GM21528 (cell line): ENCODE data around the gene SBK1.
"Not testable (repeated sequence)": the region's sequence is repeated elsewhere in the genome, so short reads cannot be mapped to it uniquely, and the experiment has no call there.

ENCODE experiments used
- ATAC-seq: cut with Tn5 transposase; IDR thresholded peaks from one replicate; pipeline ENCODE4 v1.9.1; 2021; ENCODE audit warnings: mild to moderate bottlenecking, moderate library complexity; ENCODE audit not compliant: unreplicated experiment, low FRiP score

SBK1 gene

DNA sequence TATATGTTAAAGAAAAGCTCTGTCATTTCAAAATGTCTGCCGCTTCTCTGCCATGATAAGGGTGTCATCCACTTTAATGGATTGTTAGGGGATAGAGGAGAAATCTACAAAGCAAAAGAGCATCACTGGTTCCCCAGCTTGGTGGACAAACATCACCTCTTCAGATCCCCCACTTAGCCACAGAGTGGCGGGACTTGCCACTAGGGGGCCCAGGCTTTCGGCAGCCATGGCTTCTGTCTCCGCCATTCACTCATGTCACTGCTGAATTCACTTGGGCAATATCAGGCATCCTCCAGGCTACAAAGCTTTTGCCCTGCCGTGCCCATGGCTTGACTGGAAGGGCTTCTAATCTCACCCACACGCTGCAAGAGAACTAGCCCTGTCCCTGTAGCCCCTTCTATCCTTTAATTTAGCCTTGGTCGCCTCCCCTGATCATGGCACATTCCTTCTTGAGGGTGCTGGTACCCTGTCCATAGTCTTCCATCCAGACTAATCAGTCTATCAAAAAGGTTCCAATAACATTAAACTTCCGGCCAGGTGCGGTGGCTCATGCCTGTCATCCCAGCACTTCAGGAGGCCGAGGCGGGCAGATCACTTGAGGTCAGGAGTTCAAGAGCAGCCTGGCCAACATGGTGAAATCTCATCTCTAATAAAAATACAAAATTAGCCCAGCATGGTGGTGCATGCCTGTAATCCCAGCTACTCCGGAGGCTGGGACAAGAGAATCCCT is 34.7 kb downstream of the SBK1 start:
- no peak for ATAC-seq

DNA sequence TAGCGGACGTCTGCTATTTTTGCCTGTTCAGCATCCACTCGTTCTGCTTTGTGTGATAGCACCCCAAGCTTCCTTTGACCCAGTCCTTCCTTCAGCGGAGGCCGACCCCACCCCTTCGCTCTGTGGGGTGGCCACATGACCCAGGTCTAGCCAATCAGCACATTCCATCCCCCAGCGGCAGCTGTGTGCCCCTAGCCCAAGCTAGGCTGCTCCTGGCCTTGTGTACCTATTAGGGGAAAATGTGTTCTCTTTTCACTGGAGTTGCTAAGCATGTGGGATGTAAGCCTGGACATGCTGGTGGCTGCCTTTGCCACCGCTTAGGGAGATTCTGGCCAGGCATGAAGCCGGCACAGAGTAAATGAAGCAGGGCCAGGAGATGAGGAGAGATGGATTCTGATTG is 37.9 kb downstream of the SBK1 start:
- not testable (repeated sequence) for ATAC-seq

DNA sequence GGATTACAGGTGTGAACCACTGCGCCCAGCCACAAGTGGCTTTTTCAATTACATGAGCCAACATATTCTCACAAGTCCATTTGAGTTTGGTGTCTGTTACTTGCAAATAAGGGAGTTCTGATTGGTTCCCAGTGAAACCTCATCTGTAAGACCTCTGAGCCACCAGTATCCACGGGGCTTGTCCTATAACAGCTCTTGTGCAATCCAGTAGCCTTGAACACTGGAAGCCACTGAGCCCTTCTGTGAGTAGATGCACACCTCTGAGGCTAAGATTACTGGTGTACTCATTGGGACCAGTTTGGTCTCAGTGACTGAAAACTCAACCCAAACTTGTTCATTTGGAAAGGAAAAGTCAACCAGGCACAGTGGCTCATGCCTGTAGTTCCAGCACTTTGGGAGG is 38.7 kb downstream of the SBK1 start:
- not testable (repeated sequence) for ATAC-seq

DNA sequence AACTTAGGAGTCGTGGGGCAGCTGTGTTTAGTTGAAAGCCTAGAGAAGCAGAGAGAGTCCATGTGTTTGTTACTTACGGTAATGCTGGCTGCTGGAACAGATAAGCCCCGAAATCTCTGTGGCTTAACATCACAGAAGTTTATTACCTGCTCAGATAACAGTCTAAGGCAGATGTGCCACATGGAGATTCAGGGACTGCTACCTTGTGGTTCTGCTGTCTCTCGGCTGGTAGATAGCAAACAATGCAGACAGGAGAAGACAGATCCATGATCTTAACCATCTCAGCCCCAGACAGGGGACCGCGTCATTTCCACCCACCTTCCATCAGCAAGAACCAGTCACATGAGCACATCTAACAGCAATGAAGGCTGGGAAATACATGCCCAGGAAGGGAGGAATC is 40.3 kb downstream of the SBK1 start:
- not testable (repeated sequence) for ATAC-seq

DNA sequence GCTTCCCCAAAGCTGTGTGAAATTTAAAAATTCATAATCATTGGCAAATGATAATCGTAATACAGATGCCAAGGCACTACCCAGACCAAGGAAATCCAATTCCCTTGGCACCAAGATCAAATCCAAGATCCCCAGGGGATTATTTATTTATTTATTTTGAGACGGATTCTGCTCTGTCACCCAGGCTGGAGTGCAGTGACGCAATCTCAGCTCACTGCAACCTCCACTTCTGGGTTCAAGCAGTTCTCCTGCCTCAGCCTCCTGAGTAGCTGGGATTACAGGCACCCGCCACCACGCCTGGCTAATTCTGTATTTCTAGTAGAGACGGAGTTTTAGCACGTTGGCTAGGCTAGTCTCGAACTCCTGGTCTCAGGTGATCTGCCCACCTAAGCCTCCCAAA is 43.4 kb downstream of the SBK1 start:
- not testable (repeated sequence) for ATAC-seq

DNA sequence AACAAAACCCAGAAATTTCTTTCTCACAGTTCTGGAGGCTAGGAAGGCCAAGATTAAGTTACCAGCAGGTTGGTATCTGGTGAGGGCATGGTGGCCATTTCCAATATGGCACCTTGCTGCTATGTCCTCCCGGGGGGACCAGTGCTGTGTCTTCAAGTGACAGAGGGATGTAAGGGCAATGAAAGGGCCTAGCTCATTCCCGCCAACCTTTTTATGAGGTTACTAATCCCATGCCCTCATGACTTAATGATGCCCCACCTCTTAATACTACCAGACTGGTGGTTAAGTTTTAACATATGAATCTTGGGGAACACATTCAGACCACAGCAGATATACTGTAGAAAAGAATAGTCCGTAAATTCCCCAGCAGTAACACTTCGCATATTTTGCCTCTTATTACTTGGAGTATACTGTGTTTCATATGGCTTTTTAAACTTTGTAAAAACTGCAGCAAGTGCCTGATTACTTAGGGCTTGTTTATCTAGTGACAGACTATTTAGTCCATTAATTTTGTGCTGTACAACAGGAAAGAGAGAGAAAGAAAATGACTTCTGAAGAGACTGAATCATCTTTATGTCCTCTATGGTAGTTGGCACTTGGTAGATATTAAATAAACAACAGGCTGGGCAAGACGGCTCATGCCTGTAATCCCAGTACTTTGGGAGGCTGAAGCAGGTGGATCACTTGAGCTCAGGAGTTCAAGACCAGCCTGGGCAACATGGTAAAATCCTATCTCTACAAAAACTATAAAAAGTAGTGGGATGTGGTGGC is 44.8 kb downstream of the SBK1 start:
- not testable (repeated sequence) for ATAC-seq

DNA sequence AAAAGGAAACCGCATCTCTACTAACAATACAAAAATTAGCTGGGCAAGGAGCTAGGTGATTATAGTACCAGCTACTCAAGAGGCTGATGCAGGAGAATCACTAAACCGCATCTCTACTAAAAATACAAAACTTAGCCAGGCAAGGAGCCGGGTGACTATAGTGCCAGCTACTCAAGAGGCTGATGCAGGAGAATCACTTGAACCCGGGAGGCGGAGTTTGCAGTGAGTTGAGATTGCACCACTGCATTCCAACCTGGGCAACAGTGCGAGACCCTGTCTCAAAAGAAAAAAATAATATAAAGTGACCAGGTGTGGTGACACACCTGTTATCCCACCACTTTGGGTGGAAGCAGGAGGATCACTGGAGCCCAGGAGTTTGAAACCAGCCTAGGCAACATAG is 45.9 kb downstream of the SBK1 start:
- not testable (repeated sequence) for ATAC-seq

DNA sequence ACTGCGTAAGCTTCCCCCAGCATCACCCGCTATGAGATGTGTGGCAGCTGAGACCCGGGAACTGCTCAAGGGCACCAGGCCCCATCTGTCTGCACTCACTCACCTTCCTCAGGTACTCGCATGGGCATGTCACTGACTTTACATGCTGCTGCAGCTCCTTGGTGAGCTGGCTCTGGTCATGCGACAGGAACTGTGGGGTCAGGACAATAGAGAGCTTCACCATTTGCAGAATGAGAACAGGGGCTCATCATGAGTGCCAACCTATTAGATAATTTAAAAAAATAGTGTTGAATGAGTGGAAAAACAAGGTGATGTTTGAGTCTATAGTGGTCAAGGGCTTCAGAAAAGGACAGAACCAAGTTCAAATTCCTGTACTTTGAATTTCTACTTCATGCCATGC is 70.3 kb downstream of the SBK1 start:
- ATAC-seq: not testable (repeated sequence)

DNA sequence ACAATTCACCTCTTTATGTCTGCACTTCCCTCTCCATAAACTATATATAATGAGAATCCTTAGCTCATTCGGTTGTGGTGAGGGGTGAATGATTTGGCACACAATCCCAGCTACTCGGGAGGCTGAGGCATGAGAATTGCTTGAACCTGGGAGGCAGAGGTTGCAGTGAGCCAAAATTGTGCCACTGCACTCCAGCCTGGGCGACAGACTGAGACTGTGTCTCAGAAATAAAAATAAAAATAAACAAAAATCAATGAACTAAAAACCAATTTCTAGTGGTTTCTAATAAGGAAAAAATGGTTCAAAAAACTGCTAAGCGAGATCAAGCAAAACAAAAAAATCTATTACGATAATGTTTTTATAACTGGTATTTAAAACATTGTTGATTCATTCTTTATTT is 71.1 kb downstream of the SBK1 start, which contains the start of gene NPIPB6:
TSS of gene NPIPB6 (minus strand) at position 101 of the 400 bp plus-strand sequence. CDS start 686 bp downstream, outside the sequence.
- not testable (repeated sequence) for ATAC-seq

DNA sequence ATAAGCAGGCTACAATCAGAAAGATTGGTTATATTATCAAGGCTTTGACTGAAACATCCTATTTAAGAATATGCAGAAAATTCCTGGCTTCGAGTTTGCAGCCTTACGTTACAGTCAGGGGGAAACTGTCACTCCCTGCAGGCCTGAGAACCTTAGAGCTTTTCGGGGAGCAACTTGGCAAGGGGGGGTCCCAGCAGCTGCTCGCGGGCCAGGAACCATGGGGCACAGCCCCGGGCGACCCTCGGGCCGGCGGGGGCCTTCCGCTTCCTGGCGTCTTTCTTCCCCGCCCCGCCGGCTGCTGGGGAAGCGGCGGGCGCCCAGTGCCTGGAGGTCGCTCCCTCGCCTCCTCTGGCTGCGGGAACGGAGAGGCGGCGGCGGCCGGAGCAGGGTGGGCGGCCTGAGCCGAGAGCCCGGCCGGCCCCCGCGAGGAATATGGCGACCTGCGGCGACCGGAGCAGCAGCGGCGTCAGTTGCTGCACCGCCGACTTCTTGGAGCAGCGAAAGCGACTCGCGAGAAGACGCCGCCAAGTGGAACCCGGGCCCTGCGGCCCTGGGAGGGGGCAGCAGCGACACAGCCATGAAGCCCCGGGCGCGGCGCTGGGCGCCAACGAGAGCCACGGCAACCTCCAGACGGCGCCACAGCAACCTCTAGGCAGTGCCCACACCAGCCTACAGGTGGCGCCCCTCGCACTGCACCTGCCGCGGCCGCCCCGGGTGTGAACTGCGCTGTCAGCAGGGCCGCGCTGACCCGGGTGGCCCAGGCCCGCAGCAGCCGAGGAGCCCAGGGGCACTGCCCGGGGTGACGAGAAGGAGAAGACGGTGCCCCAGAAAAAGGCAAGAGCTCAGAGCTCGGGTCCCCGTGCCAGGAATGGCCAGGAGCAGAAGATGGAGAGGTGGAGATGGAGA is 72.2 kb downstream of the SBK1 start:
- peak; percentile 92 for ATAC-seq

DNA sequence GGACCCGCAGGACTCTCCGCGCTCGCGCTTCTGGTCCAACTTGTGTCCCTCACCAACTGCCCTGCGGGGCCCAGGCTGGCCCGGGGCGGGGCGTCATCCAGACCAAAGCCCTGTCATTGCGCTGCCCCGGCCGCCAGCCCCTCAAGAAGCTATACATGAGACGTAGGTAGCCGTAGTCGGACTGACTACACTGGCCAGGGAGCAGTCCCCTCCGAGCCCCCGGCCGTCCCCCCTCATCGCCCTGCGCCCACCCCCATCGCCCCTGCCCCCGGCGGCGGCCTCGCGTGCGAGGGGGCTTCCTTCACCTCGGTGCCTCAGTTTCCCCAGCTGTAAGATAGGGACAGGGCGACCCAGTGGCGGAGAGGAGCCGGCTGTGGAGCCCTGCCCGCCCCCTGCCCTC is 75.6 kb downstream of the SBK1 start:
- not testable (repeated sequence) for ATAC-seq
